Measurements from ENCODE around the gene THRB. TPM values are rescaled to one million over a fixed set of nuclear protein-coding genes. Genes with fewer than 3 reads are reported as not detected.

Gene THRB
- total and polyA plus RNA-seq, 5 donors from 2014 or later: 0.30 TPM; not detected in 4

- H3K27ac Mint-ChIP-seq: no peak overlapping the region
- H3K4me3 ChIP-seq (ENCODE audit: low read depth, low read length): no peak overlapping the region
- no peaks in the 10 kb centered on the region for H3K27me3 Mint-ChIP-seq
- no peaks in the 10 kb centered on the region for H3K4me1 Mint-ChIP-seq
- H3K4me3 Mint-ChIP-seq: no peak overlapping the region
- H3K4me1 ChIP-seq (ENCODE audit: control insufficient read depth, insufficient read depth, low read length, poor library complexity, severe bottlenecking): no peaks in the 10 kb centered on the region
- H3K27me3 ChIP-seq (ENCODE audit: control insufficient read depth, insufficient read depth, low read length): no peaks in the 10 kb centered on the region
- peaks cover 0 to 2% (median 1%) of the 10 kb centered on the region in 7 donors for H3K9me3 Mint-ChIP-seq
- ATAC-seq (ENCODE audit: low read depth in 2 of 2): no peak
- no peak for DNase-seq
- H3K36me3 Mint-ChIP-seq: no peaks in the 10 kb centered on the region
- no peaks in the 10 kb centered on the region for H3K36me3 ChIP-seq (ENCODE audit: control insufficient read depth, insufficient read depth, low read length)
- H3K27ac ChIP-seq (ENCODE audit: insufficient read depth, low read length, poor library complexity, severe bottlenecking): no peak overlapping the region
- no peaks in the 10 kb centered on the region for H3K9me3 ChIP-seq (ENCODE audit: control insufficient read depth in 2 of 2, low read length in 2 of 2)
Observed at GRCh38 chr3:24510030-24510648, 15.5 kb upstream of the THRB start.

- Mint-ChIP-seq H3K4me3 (no peak overlapping the region), H3K9me3 (peaks cover 0 to 2% (median 1%) of the 10 kb centered on the region in 7 donors), H3K4me1 (no peaks in the 10 kb centered on the region), H3K36me3 (no peaks in the 10 kb centered on the region), H3K27me3 (no peaks in the 10 kb centered on the region), H3K27ac (no peak overlapping the region)
- ATAC-seq (ENCODE audit: low read depth in 2 of 2): no peak
- Histone ChIP-seq H3K4me1 (ENCODE audit: control insufficient read depth, insufficient read depth, low read length, poor library complexity, severe bottlenecking) (no peaks in the 10 kb centered on the region), H3K4me3 (ENCODE audit: low read depth, low read length) (no peak overlapping the region), H3K27ac (ENCODE audit: insufficient read depth, low read length, poor library complexity, severe bottlenecking) (no peak overlapping the region), H3K9me3 (ENCODE audit: control insufficient read depth in 2 of 2, low read length in 2 of 2) (no peaks in the 10 kb centered on the region), H3K36me3 (ENCODE audit: control insufficient read depth, insufficient read depth, low read length) (no peaks in the 10 kb centered on the region), H3K27me3 (ENCODE audit: control insufficient read depth, insufficient read depth, low read length) (no peaks in the 10 kb centered on the region)
- no peak for DNase-seq
Observed at GRCh38 chr3:24508423-24508839, 13.8 kb upstream of the THRB start.

GRCh38 chr3:24507776-24508422 is 13.2 kb upstream of the THRB start:
- Mint-ChIP-seq H3K4me3 (no peak overlapping the region), H3K27me3 (no peaks in the 10 kb centered on the region), H3K9me3 (peaks cover 0 to 2% (median 1%) of the 10 kb centered on the region in 7 donors), H3K36me3 (no peaks in the 10 kb centered on the region), H3K27ac (no peak overlapping the region), H3K4me1 (no peaks in the 10 kb centered on the region)
- H3K36me3 ChIP-seq (ENCODE audit: control insufficient read depth, insufficient read depth, low read length): no peaks in the 10 kb centered on the region
- no peak overlapping the region for H3K4me3 ChIP-seq (ENCODE audit: low read depth, low read length)
- ATAC-seq (ENCODE audit: low read depth in 2 of 2) (no peak), DNase-seq (no peak)
- H3K4me1 ChIP-seq (ENCODE audit: control insufficient read depth, insufficient read depth, low read length, poor library complexity, severe bottlenecking): no peaks in the 10 kb centered on the region
- no peak overlapping the region for H3K27ac ChIP-seq (ENCODE audit: insufficient read depth, low read length, poor library complexity, severe bottlenecking)
- H3K27me3 ChIP-seq (ENCODE audit: control insufficient read depth, insufficient read depth, low read length): no peaks in the 10 kb centered on the region
- H3K9me3 ChIP-seq (ENCODE audit: control insufficient read depth in 2 of 2, low read length in 2 of 2): no peaks in the 10 kb centered on the region

GRCh38 chr3:24506966-24507775 is 12.5 kb upstream of the THRB start:
- no peaks in the 10 kb centered on the region for H3K4me1 Mint-ChIP-seq
- H3K36me3 Mint-ChIP-seq: no peaks in the 10 kb centered on the region
- DNase-seq (no peak), ATAC-seq (ENCODE audit: low read depth in 2 of 2) (no peak)
- Histone ChIP-seq H3K36me3 (ENCODE audit: control insufficient read depth, insufficient read depth, low read length) (no peaks in the 10 kb centered on the region), H3K9me3 (ENCODE audit: control insufficient read depth in 2 of 2, low read length in 2 of 2) (no peaks in the 10 kb centered on the region), H3K27me3 (ENCODE audit: control insufficient read depth, insufficient read depth, low read length) (no peaks in the 10 kb centered on the region), H3K27ac (ENCODE audit: insufficient read depth, low read length, poor library complexity, severe bottlenecking) (no peak overlapping the region), H3K4me3 (ENCODE audit: low read depth, low read length) (no peak overlapping the region), H3K4me1 (ENCODE audit: control insufficient read depth, insufficient read depth, low read length, poor library complexity, severe bottlenecking) (no peaks in the 10 kb centered on the region)
- H3K27ac Mint-ChIP-seq: no peak overlapping the region
- H3K4me3 Mint-ChIP-seq: no peak overlapping the region
- H3K9me3 Mint-ChIP-seq: peaks cover 0 to 3% (median 0%) of the 10 kb centered on the region in 7 donors
- H3K27me3 Mint-ChIP-seq: no peaks in the 10 kb centered on the region

- H3K4me3 ChIP-seq (ENCODE audit: low read depth, low read length): no peak overlapping the region
- H3K4me1 ChIP-seq (ENCODE audit: control insufficient read depth, insufficient read depth, low read length, poor library complexity, severe bottlenecking): no peaks in the 10 kb centered on the region
- no peak for ATAC-seq (ENCODE audit: low read depth in 2 of 2)
Observed at GRCh38 chr3:24505691-24506550, 11.3 kb upstream of the THRB start.

GRCh38 chr3:24504772-24505171 is 10.1 kb upstream of the THRB start:
- Histone ChIP-seq H3K27me3 (ENCODE audit: control insufficient read depth, insufficient read depth, low read length) (no peaks in the 10 kb centered on the region), H3K27ac (ENCODE audit: insufficient read depth, low read length, poor library complexity, severe bottlenecking) (no peak overlapping the region), H3K9me3 (ENCODE audit: control insufficient read depth in 2 of 2, low read length in 2 of 2) (no peaks in the 10 kb centered on the region), H3K36me3 (ENCODE audit: control insufficient read depth, insufficient read depth, low read length) (no peaks in the 10 kb centered on the region), H3K4me1 (ENCODE audit: control insufficient read depth, insufficient read depth, low read length, poor library complexity, severe bottlenecking) (no peaks in the 10 kb centered on the region), H3K4me3 (ENCODE audit: low read depth, low read length) (no peak overlapping the region)
- no peak overlapping the region for H3K4me3 Mint-ChIP-seq
- H3K9me3 Mint-ChIP-seq: peaks cover 0 to 3% (median 0%) of the 10 kb centered on the region in 7 donors
- DNase-seq: no peak
- no peaks in the 10 kb centered on the region for H3K36me3 Mint-ChIP-seq
- H3K27ac Mint-ChIP-seq: no peak overlapping the region
- H3K4me1 Mint-ChIP-seq: no peaks in the 10 kb centered on the region
- ATAC-seq (ENCODE audit: low read depth in 2 of 2): no peak
- H3K27me3 Mint-ChIP-seq: no peaks in the 10 kb centered on the region

More at GRCh38 chr3:24505691-24506550, 11.3 kb upstream of the THRB start:
- Mint-ChIP-seq H3K27me3 (no peaks in the 10 kb centered on the region), H3K4me1 (no peaks in the 10 kb centered on the region), H3K9me3 (peaks cover 0 to 3% (median 0%) of the 10 kb centered on the region in 7 donors), H3K4me3 (no peak overlapping the region), H3K36me3 (no peaks in the 10 kb centered on the region), H3K27ac (no peak overlapping the region)
- no peaks in the 10 kb centered on the region for H3K9me3 ChIP-seq (ENCODE audit: control insufficient read depth in 2 of 2, low read length in 2 of 2)
- H3K36me3 ChIP-seq (ENCODE audit: control insufficient read depth, insufficient read depth, low read length): no peaks in the 10 kb centered on the region
- no peak for DNase-seq
- H3K27ac ChIP-seq (ENCODE audit: insufficient read depth, low read length, poor library complexity, severe bottlenecking): no peak overlapping the region
- H3K27me3 ChIP-seq (ENCODE audit: control insufficient read depth, insufficient read depth, low read length): no peaks in the 10 kb centered on the region

- Histone ChIP-seq H3K27me3 (ENCODE audit: control insufficient read depth, insufficient read depth, low read length) (no peaks in the 10 kb centered on the region), H3K4me3 (ENCODE audit: low read depth, low read length) (no peak overlapping the region), H3K36me3 (ENCODE audit: control insufficient read depth, insufficient read depth, low read length) (no peaks in the 10 kb centered on the region), H3K9me3 (ENCODE audit: control insufficient read depth in 2 of 2, low read length in 2 of 2) (no peaks in the 10 kb centered on the region), H3K4me1 (ENCODE audit: control insufficient read depth, insufficient read depth, low read length, poor library complexity, severe bottlenecking) (no peaks in the 10 kb centered on the region), H3K27ac (ENCODE audit: insufficient read depth, low read length, poor library complexity, severe bottlenecking) (no peak overlapping the region)
- Mint-ChIP-seq H3K4me3 (no peak overlapping the region), H3K27ac (no peak overlapping the region), H3K27me3 (no peaks in the 10 kb centered on the region), H3K36me3 (no peaks in the 10 kb centered on the region), H3K4me1 (no peaks in the 10 kb centered on the region), H3K9me3 (peaks cover 0 to 3% (median 0%) of the 10 kb centered on the region in 7 donors)
- no peak for ATAC-seq (ENCODE audit: low read depth in 2 of 2)
- no peak for DNase-seq
Observed at GRCh38 chr3:24503616-24504113, 9.0 kb upstream of the THRB start.
